Upper lobe of right lung (tissue), 1 donor: ENCODE data around the gene INSIG2. TPM values are rescaled to one million over a fixed set of nuclear protein-coding genes. Genes with fewer than 3 reads are reported as not detected.
A peak's percentile ranks its signal among the peaks of the same experiment; 100 is the strongest.

Experiments used
- ATAC-seq: fragments of 200-7000 bp; cut with Tn5 transposase; one replicate; pipeline ENCODE4 v1.9.1; 2020; ENCODE audit warnings: mild to moderate bottlenecking, moderate library complexity
- DNase-seq: peaks from one replicate; pipeline ENCODE4 v3.0.0-alpha.2; 2020
- H3K27ac ChIP-seq: fragments of 200-600 bp; one replicate; pipeline ENCODE4 v1.8.0; 2022
- H3K27me3 ChIP-seq: fragments of 200-600 bp; one replicate; pipeline ENCODE4 v1.8.0; 2022; ENCODE audit warnings: mild to moderate bottlenecking
- H3K36me3 ChIP-seq: fragments of 200-600 bp; one replicate; pipeline ENCODE4 v1.8.0; 2022
- H3K4me1 ChIP-seq: fragments of 200-600 bp; one replicate; pipeline ENCODE4 v1.8.0; 2022
- H3K4me3 ChIP-seq: fragments of 200-600 bp; one replicate; pipeline ENCODE4 v1.8.0; 2022; ENCODE audit warnings: mild to moderate bottlenecking
- H3K9me3 ChIP-seq: fragments of 200-600 bp; one replicate; pipeline ENCODE4 v1.8.0; 2022
- intact Hi-C: fragments of 100-400 bp; cut with DNase I; formaldehyde crosslinking; loops from one replicate; pipeline ENCODE4 v1.11.0; 2022
- total RNA-seq: library from RNA; stranded (reverse); fragmentation: NEBNext Ultra II Directional; extraction: Animal tissue kit (Norgen Biotek cat#: 25700); gene quantifications from one replicate; pipeline ENCODE4 v1.2.1, GENCODE V29; 2021
- TF ChIP-seq, protein P1 (sequence below): fragments of 200-600 bp; IDR thresholded peaks from one replicate; pipeline ENCODE4 v1.8.0; 2022; ENCODE audit warnings: antibody characterized with exemption
- donor health status: DM: no; HTN: yes; CAD: no; lungs with severe emphysema.

Gene INSIG2
- total RNA-seq, 1 donor from 2014 or later: 42.0 TPM

GRCh38 chr2:118123561-118124232, 35.4 kb downstream of the INSIG2 start:
- no peaks in the 10 kb centered on the region for H3K27me3 ChIP-seq
- no peak overlapping the region for H3K4me3 ChIP-seq
- TF ChIP-seq, protein P1, sequence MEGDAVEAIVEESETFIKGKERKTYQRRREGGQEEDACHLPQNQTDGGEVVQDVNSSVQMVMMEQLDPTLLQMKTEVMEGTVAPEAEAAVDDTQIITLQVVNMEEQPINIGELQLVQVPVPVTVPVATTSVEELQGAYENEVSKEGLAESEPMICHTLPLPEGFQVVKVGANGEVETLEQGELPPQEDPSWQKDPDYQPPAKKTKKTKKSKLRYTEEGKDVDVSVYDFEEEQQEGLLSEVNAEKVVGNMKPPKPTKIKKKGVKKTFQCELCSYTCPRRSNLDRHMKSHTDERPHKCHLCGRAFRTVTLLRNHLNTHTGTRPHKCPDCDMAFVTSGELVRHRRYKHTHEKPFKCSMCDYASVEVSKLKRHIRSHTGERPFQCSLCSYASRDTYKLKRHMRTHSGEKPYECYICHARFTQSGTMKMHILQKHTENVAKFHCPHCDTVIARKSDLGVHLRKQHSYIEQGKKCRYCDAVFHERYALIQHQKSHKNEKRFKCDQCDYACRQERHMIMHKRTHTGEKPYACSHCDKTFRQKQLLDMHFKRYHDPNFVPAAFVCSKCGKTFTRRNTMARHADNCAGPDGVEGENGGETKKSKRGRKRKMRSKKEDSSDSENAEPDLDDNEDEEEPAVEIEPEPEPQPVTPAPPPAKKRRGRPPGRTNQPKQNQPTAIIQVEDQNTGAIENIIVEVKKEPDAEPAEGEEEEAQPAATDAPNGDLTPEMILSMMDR: no peak
- DNase-seq (no peak), ATAC-seq (peak; percentile 71)
- peaks cover 37% of the 10 kb centered on the region for H3K4me1 ChIP-seq
- intact Hi-C loops: no loop called here
- H3K36me3 ChIP-seq: no peaks in the 10 kb centered on the region
- H3K27ac ChIP-seq: peak overlapping the region; percentile 56
- H3K9me3 ChIP-seq: no peaks in the 10 kb centered on the region

- Histone ChIP-seq H3K27me3 (no peaks in the 10 kb centered on the region), H3K9me3 (no peaks in the 10 kb centered on the region), H3K4me1 (peaks cover 37% of the 10 kb centered on the region), H3K27ac (peak overlapping the region; percentile 56), H3K36me3 (no peaks in the 10 kb centered on the region), H3K4me3 (no peak overlapping the region)
- DNase-seq (no peak), ATAC-seq (peak; percentile 44)
- TF ChIP-seq, protein P1: no peak
- intact Hi-C loops: no loop called here
These were observed 36.1 kb downstream of the INSIG2 start for GRCh38 chr2:118124288-118124891.

DNA sequence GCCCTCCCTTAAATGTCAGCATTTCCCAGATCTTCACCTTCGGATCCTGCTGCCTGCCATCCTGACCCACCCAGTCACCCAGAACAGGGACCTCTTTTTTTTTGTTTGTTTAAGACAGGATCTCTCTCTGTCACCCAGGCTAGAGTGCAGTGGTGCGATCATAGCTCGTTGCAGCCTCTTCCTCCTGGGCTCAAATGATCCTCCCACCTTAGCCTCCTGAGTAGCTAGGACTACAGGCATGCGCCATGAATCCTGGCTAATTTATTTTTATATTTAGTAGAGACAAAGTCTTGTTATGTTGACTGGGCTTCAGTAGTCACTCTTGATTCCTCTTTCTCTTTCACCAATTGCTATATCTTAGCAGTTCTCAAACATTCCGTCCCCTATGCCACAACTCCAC, 39.0 kb downstream of the INSIG2 start:
- intact Hi-C loops: no loop called here
- Histone ChIP-seq H3K4me3 (no peak overlapping the region), H3K36me3 (no peaks in the 10 kb centered on the region), H3K9me3 (no peaks in the 10 kb centered on the region), H3K27ac (no peak overlapping the region), H3K27me3 (no peaks in the 10 kb centered on the region), H3K4me1 (peaks cover 23% of the 10 kb centered on the region)
- DNase-seq (no peak), ATAC-seq (no peak)
- TF ChIP-seq, protein P1: no peak

DNA sequence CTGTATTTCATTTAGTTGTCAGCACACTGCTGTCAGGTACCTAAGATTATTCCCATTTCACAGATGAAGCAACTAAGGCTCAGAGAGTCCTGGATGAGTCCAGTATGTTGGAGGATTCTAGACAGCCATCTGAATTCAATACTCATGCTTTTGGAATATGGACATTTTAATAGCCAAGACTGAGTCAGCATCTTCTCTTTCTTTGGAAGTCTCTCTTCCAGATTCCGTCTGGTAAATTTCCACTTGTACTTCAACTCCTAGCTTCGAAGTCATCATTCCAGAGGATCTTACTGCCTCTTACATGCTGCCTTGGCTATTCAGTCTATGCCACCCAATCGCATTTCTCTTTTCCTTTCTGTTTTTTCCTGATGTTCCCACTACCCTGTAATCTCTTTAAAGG, 40.6 kb downstream of the INSIG2 start:
- Histone ChIP-seq H3K27ac (no peak overlapping the region), H3K4me3 (no peak overlapping the region), H3K27me3 (no peaks in the 10 kb centered on the region), H3K36me3 (no peaks in the 10 kb centered on the region), H3K9me3 (no peaks in the 10 kb centered on the region), H3K4me1 (peaks cover 7% of the 10 kb centered on the region)
- intact Hi-C loops: no loop called here
- no peak for ATAC-seq
- TF ChIP-seq, protein P1: no peak
- DNase-seq: no peak

- H3K27me3 ChIP-seq: no peaks in the 10 kb centered on the region
- no peak overlapping the region for H3K4me3 ChIP-seq
- no peaks in the 10 kb centered on the region for H3K36me3 ChIP-seq
- no peak for DNase-seq
- peak; percentile 20 for ATAC-seq
- TF ChIP-seq, protein P1: no peak
- intact Hi-C loops: no loop called here
- no peaks in the 10 kb centered on the region for H3K4me1 ChIP-seq
- H3K9me3 ChIP-seq: no peaks in the 10 kb centered on the region
- H3K27ac ChIP-seq: no peak overlapping the region
These were observed 42.1 kb downstream of the INSIG2 start for GRCh38 chr2:118130385-118130784.
